ENCODE data around the gene SNX25. TPM values are rescaled to one million over a fixed set of nuclear protein-coding genes. Genes with fewer than 3 reads are reported as not detected.

Gene SNX25
- polyA plus RNA-seq, 1 donor (not counting 4 experiments of a cell fraction or from before 2014, with no cell fraction given): 5.0 TPM

DNA sequence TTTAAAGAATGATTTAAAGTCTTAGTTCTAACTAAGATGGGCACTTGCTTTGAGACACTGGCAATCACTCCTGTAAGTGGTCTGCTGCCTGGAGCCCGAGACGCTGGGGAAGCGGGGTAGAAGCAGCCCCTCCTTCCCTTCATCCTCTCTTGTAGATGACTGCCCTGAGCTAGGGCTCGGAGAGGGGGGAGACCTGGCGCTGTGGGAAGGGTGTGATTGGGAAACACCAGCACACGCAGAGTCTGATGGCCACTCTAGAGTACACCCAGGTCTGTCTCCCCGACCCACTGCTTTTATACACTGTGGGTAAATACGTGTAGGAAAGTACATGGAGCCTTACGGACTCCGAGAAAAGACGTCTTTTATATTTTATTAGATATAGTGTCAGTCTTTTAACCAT is 162.3 kb downstream of the SNX25 start:
- no peak overlapping the region for H3K9ac ChIP-seq (ENCODE audit: control insufficient read depth, extremely low read depth, insufficient read depth, low read length)
- H3K4me3 ChIP-seq (ENCODE audit: control insufficient read depth in 2 of 3, extremely low read depth in 1 of 3, insufficient read depth in 2 of 3, low read depth in 1 of 3, low read length in 3 of 3): no peak overlapping the region
- H3K27ac ChIP-seq (ENCODE audit: control insufficient read depth, insufficient read depth, low read length): no peak overlapping the region
- H3K4me1 ChIP-seq (ENCODE audit: control insufficient read depth, extremely low read depth, insufficient read depth, low read length): no peaks in the 10 kb centered on the region
- FAIRE-seq (no peak), DNase-seq (ENCODE audit: low read depth, low spot score) (no peak)
- H3K4me2 ChIP-seq (ENCODE audit: control insufficient read depth, extremely low read depth, insufficient read depth, low read depth, low read length): no peak overlapping the region
- TF ChIP-seq EZH2 (IDR thresholded peaks at IDR 0.05; ENCODE audit: low read length): no peak
- TF ChIP-seq, protein P1, sequence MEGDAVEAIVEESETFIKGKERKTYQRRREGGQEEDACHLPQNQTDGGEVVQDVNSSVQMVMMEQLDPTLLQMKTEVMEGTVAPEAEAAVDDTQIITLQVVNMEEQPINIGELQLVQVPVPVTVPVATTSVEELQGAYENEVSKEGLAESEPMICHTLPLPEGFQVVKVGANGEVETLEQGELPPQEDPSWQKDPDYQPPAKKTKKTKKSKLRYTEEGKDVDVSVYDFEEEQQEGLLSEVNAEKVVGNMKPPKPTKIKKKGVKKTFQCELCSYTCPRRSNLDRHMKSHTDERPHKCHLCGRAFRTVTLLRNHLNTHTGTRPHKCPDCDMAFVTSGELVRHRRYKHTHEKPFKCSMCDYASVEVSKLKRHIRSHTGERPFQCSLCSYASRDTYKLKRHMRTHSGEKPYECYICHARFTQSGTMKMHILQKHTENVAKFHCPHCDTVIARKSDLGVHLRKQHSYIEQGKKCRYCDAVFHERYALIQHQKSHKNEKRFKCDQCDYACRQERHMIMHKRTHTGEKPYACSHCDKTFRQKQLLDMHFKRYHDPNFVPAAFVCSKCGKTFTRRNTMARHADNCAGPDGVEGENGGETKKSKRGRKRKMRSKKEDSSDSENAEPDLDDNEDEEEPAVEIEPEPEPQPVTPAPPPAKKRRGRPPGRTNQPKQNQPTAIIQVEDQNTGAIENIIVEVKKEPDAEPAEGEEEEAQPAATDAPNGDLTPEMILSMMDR (optimal IDR thresholded peaks at IDR 0.05 in 1 of 3, IDR thresholded peaks at IDR 0.05 in 1 of 3, conservative IDR thresholded peaks at IDR 0.05 in 1 of 3; ENCODE audit: extremely low read depth in 1 of 3, insufficient read depth in 2 of 3, low read length in 3 of 3): no peak
- dilution Hi-C loops (cut with MboI; ENCODE audit: extremely low pct_ligation_motif_present, low sequenced_read_pairs): no loop called here
- H3K36me3 ChIP-seq (ENCODE audit: control insufficient read depth in 2 of 2, extremely low read depth in 1 of 2, insufficient read depth in 2 of 2, low read length in 2 of 2): peaks cover 0 to 2% of the 10 kb centered on the region in 2 experiments
- H3K9me1 ChIP-seq (ENCODE audit: control insufficient read depth, extremely low read depth, insufficient read depth, low read length): no peaks in the 10 kb centered on the region
- H2AFZ ChIP-seq (ENCODE audit: control insufficient read depth, low read length): no peak overlapping the region
- no peaks in the 10 kb centered on the region for H3K79me2 ChIP-seq (ENCODE audit: control insufficient read depth, insufficient read depth, low read length)
- H3K27me3 ChIP-seq (ENCODE audit: control insufficient read depth, extremely low read depth, insufficient read depth, low read length): no peaks in the 10 kb centered on the region
- H4K20me1 ChIP-seq (ENCODE audit: control insufficient read depth, extremely low read depth, insufficient read depth, low read length): no peaks in the 10 kb centered on the region
- no peaks in the 10 kb centered on the region for H3K9me3 ChIP-seq (ENCODE audit: control insufficient read depth, low read depth, low read length)

DNA sequence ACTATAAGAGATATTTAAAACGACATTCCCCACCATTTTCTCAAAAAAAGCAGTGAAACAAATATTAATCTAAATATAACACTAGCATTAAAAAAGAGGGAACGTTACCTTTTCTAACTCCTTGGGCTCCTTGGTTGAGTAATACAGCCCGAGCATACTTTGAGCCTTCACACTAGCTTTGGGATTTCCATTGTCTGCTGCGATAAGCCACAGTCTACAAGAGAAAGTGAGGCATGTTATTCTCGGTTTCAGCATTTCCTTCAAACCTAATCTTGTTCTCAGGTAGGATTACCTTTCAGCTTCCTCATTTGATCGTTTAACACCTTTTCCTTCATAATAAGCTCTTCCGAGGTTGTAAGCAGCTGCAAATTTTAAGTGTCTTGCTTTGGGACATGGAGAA is 164.6 kb downstream of the SNX25 start:
- Histone ChIP-seq H3K27ac (ENCODE audit: control insufficient read depth, insufficient read depth, low read length) (no peak overlapping the region), H3K9ac (ENCODE audit: control insufficient read depth, extremely low read depth, insufficient read depth, low read length) (no peak overlapping the region)
- no peak for FAIRE-seq

DNA sequence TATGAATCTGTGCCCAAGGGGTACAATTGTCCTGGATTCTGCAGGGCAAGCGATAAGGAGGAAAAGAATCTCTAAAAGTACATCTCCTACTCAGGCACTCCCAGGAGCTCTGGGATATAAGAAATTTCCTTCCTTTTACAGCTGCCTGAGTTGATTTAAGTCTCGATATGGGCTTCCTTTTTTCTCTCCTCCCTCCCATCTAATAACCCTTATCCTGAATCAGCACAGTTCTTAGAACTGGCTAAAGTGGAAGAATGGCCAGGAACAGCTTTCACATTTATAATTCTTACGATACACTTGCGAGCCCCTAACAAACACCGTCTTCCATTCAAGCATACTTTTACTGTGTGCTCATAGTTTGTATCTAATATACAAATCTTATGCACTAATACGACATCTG is 165.2 kb downstream of the SNX25 start:
- DNase-seq (ENCODE audit: low read depth, low spot score) (no peak), FAIRE-seq (no peak)
- Histone ChIP-seq H3K27ac (ENCODE audit: control insufficient read depth, insufficient read depth, low read length) (no peak overlapping the region), H3K9me3 (ENCODE audit: control insufficient read depth, low read depth, low read length) (no peaks in the 10 kb centered on the region), H3K4me2 (ENCODE audit: control insufficient read depth, extremely low read depth, insufficient read depth, low read depth, low read length) (no peak overlapping the region), H3K79me2 (ENCODE audit: control insufficient read depth, insufficient read depth, low read length) (no peaks in the 10 kb centered on the region), H3K4me3 (ENCODE audit: control insufficient read depth in 2 of 3, extremely low read depth in 1 of 3, insufficient read depth in 2 of 3, low read depth in 1 of 3, low read length in 3 of 3) (no peak overlapping the region), H3K4me1 (ENCODE audit: control insufficient read depth, extremely low read depth, insufficient read depth, low read length) (no peaks in the 10 kb centered on the region), H3K9ac (ENCODE audit: control insufficient read depth, extremely low read depth, insufficient read depth, low read length) (no peak overlapping the region), H2AFZ (ENCODE audit: control insufficient read depth, low read length) (no peak overlapping the region), H3K27me3 (ENCODE audit: control insufficient read depth, extremely low read depth, insufficient read depth, low read length) (no peaks in the 10 kb centered on the region), H4K20me1 (ENCODE audit: control insufficient read depth, extremely low read depth, insufficient read depth, low read length) (no peaks in the 10 kb centered on the region), H3K9me1 (ENCODE audit: control insufficient read depth, extremely low read depth, insufficient read depth, low read length) (no peaks in the 10 kb centered on the region), H3K36me3 (ENCODE audit: control insufficient read depth in 2 of 2, extremely low read depth in 1 of 2, insufficient read depth in 2 of 2, low read length in 2 of 2) (peaks cover 0 to 5% of the 10 kb centered on the region in 2 experiments)
- TF ChIP-seq EZH2 (IDR thresholded peaks at IDR 0.05; ENCODE audit: low read length): no peak
- TF ChIP-seq, protein P1 (optimal IDR thresholded peaks at IDR 0.05 in 1 of 3, IDR thresholded peaks at IDR 0.05 in 1 of 3, conservative IDR thresholded peaks at IDR 0.05 in 1 of 3; ENCODE audit: extremely low read depth in 1 of 3, insufficient read depth in 2 of 3, low read length in 3 of 3): no peak
- dilution Hi-C loops (cut with MboI; ENCODE audit: extremely low pct_ligation_motif_present, low sequenced_read_pairs): no loop called here

More for the DNA sequence above, 164.6 kb downstream of the SNX25 start:
- no peaks in the 10 kb centered on the region for H3K9me1 ChIP-seq (ENCODE audit: control insufficient read depth, extremely low read depth, insufficient read depth, low read length)
- H3K36me3 ChIP-seq (ENCODE audit: control insufficient read depth in 2 of 2, extremely low read depth in 1 of 2, insufficient read depth in 2 of 2, low read length in 2 of 2): peaks cover 0 to 5% of the 10 kb centered on the region in 2 experiments
- H3K79me2 ChIP-seq (ENCODE audit: control insufficient read depth, insufficient read depth, low read length): no peaks in the 10 kb centered on the region
- no peak for DNase-seq (ENCODE audit: low read depth, low spot score)
- no peaks in the 10 kb centered on the region for H3K9me3 ChIP-seq (ENCODE audit: control insufficient read depth, low read depth, low read length)
- dilution Hi-C loops (cut with MboI; ENCODE audit: extremely low pct_ligation_motif_present, low sequenced_read_pairs): no loop called here
- TF ChIP-seq EZH2 (IDR thresholded peaks at IDR 0.05; ENCODE audit: low read length): no peak
- H3K4me2 ChIP-seq (ENCODE audit: control insufficient read depth, extremely low read depth, insufficient read depth, low read depth, low read length): no peak overlapping the region
- no peaks in the 10 kb centered on the region for H3K27me3 ChIP-seq (ENCODE audit: control insufficient read depth, extremely low read depth, insufficient read depth, low read length)
- H3K4me1 ChIP-seq (ENCODE audit: control insufficient read depth, extremely low read depth, insufficient read depth, low read length): no peaks in the 10 kb centered on the region
- no peak overlapping the region for H3K4me3 ChIP-seq (ENCODE audit: control insufficient read depth in 2 of 3, extremely low read depth in 1 of 3, insufficient read depth in 2 of 3, low read depth in 1 of 3, low read length in 3 of 3)
- H4K20me1 ChIP-seq (ENCODE audit: control insufficient read depth, extremely low read depth, insufficient read depth, low read length): no peaks in the 10 kb centered on the region
- no peak overlapping the region for H2AFZ ChIP-seq (ENCODE audit: control insufficient read depth, low read length)
